ENCODE data around the gene MAGI1.

- TF ChIP-seq CTCF (conservative IDR thresholded peaks at IDR 0.05; ENCODE audit: low read length) (no peak), EZH2phosphoT487 (IDR thresholded peaks at IDR 0.05; ENCODE audit: borderline replicate concordance) (no peak)
Observed at GRCh38 chr3:65381496-65382010, 657.2 kb downstream of the MAGI1 start.

Measured in Loucy (cell line).